Left colon (tissue), 2 donors: ENCODE measurements around the gene CSTPP1. TPM values are rescaled to one million over a fixed set of nuclear protein-coding genes. Genes with fewer than 3 reads are reported as not detected.
A peak's percentile ranks its signal among the peaks of the same experiment; 100 is the strongest.
"Not testable (repeated sequence)": the region's sequence is repeated elsewhere in the genome, so short reads cannot be mapped to it uniquely, and the experiment has no call there.

Experiments
- ATAC-seq: fragments of 200-7000 bp; cut with Tn5 transposase; one replicate; pipeline ENCODE4 v1.9.1; 2020; ENCODE audit warnings: mild to moderate bottlenecking, moderate library complexity
- DNase-seq, 2 donors: peaks; one replicate each; pipeline ENCODE4 v3.0.0-alpha.2; 2020
- intact Hi-C, 2 donors: fragments of 100-400 bp; cut with DNase I in 1 of 2; cut with micrococcal nuclease in 1 of 2; formaldehyde crosslinking; loops; one replicate each; pipeline versions ENCODE4 v1.11.2 to v1.14.0; 2022; cut with DNase I, micrococcal nuclease
- total RNA-seq, 2 donors: library from RNA; stranded (reverse); fragmentation: NEBNext Ultra II Directional; extraction: Animal tissue kit (Norgen Biotek cat#: 25700); gene quantifications; one replicate each; pipeline ENCODE4 v1.2.1, GENCODE V29; 2021
- donor health status: DM: no; HTN: no; CAD: no.
- donor health status: DM: yes; HTN: yes; CAD: no.

CSTPP1 gene
- total RNA-seq, 2 donors from 2014 or later, result 27.7 to 34.8 TPM

DNA sequence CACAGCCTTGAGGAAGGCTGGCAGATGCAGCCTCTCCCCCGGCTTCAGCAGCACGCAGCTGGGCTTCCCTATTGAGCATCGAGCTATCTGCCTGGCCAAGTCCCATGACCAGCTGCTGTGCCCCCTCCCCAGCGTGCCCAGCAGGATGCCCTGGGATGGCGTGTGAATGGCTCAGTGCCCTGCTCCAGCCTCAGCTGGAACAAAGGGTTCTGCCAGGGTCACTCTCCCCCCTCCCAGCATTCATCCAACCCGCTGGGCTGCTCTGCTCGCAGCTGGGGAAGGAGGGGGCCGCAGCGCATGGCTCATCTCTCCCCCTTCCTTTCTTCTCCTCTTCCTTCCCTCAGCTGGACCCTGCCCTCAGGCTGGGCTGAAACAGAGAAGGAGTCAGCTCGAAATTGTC lies 32.7 kb upstream of the CSTPP1 start:
- no peak for ATAC-seq
- no peak for DNase-seq
- intact Hi-C loops, result no loop called here

DNA sequence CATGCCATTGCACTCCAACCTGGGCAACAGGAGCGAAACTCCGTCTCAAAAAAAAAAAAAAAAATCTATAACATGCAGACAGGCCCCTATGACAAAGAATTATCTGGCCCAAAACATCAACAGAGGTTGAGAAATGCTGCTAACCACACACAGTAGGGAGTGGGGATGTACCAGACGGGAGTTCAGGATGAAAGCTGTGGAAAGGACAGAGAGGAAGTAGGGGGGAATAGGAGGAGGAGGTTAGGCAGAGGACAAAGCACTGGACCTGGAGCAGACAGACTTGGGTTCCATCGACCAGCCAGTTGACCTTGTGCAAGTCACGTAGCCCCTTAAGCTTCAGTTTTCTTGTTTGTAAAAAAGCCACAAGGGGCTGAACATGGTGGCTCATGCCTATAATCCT lies 30.8 kb upstream of the CSTPP1 start:
- intact Hi-C loops, result no loop called here
- DNase-seq, result no peak
- no peak for ATAC-seq

- ATAC-seq, result no peak
- no peak for DNase-seq
- intact Hi-C loops, result no loop called here
Measured at GRCh38 chr11:46906609-46907041, 29.9 kb upstream of the CSTPP1 start.

DNA sequence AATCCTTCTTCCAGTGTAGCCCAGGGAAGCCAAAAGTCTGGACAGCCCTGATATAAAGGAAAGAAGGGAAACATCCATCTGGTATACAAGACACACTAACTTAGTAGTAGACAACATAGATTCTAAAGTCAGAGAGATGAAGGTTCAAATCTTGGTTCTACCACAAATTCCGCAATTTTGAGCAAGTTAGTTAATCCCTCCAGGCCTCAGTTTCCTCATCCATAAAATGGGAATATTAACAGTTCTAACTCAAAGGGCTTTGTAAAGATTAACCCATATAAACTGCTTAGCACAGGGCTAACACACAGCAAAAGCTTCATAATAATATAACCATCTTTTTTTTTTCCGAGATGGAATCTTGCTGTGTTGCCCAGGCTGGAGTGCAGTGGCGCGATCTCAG lies 29.0 kb upstream of the CSTPP1 start:
- ATAC-seq (no peak), DNase-seq (no peak)
- intact Hi-C loops, result no loop called here

- intact Hi-C loops, result no loop called here
- DNase-seq, result peak in 1 of 2 donors; percentile 26
- ATAC-seq, result peak; percentile 66
Measured at GRCh38 chr11:46912526-46913150, 23.9 kb upstream of the CSTPP1 start.

DNA sequence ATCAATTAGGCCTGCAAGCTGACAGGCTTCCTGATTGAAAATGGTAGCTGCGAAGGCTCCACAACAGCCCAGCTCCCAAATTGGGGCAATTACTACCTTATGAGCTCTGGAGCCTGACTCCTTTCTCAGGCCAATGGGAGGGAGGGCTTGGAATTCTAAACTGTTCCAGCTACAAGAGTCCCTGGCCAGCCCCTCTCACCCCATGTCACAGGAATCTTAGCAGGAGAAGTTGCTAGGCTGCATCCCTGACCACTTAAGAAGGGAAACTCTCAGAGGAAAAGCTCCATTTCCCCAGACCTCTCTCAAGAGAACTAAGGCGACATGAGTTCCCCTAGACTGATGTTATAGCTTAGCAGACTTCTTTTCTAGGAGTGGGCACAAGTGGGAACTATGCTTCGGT lies 23.1 kb upstream of the CSTPP1 start:
- intact Hi-C loops, result no loop called here
- no peak for ATAC-seq

DNA sequence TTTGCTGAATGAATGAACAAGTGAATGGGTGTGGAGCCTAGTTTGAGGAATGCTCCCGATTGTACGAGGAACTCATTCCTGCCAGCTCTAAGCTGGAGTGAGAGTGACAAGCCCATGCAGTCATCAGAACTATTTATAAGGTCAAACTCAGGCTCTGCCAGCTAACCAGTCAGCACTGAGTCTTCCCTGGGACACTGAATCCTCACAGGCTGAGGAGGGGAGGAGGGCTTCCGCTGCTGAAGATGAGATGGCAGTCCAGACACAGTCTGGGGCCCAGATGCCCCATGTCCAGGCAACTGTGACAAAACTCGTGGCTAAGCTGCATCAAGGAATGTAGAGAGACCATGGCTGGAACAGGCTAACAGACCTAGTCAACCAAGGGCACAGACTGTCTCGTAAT lies 22.2 kb upstream of the CSTPP1 start:
- ATAC-seq (no peak), DNase-seq (no peak)
- intact Hi-C loops, result no loop called here

More for the DNA sequence above, 23.1 kb upstream of the CSTPP1 start:
- no peak for DNase-seq

GRCh38 chr11:46914910-46915309 lies 21.7 kb upstream of the CSTPP1 start:
- ATAC-seq, result no peak
- intact Hi-C loops, result no loop called here
- no peak for DNase-seq

GRCh38 chr11:46916286-46917108 lies 20.1 kb upstream of the CSTPP1 start:
- ATAC-seq, result peak; percentile 53
- peak; percentile 51 to 54 for DNase-seq
- intact Hi-C loops, result no loop called here

DNA sequence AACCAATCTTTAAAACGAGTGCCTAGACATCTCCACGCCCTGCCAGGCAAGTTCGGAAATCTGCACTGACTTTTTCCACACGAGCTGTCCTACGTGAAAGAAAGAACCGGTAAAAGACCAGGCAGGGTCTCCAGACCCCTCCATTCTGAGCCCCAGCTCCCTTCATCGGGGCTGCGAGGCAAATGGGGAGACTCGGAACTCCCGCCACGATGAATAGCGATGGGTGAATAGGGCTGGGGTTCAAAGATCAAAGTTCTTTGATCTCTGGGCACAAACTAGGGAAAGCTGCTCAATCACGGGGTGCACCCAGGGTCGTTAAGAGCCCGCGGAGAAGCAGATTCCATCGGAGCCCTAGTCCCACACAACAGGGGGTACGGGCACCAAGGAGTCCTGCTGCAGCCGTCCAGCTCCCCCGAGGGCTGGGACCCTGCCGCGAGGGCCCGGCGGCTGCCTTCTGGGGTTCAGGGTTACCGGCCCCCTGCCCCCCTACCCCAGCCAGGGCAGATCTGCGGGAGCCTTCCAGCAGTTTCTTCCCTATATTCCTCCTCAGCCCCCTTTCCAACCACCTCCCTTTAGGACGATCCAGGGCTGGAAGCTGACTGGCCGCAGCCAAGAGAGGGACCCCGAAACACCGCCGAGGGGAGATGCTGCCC lies 19.3 kb upstream of the CSTPP1 start:
- ATAC-seq (peak; percentile 39), DNase-seq (no peak)
- intact Hi-C loops, result no loop called here

DNA sequence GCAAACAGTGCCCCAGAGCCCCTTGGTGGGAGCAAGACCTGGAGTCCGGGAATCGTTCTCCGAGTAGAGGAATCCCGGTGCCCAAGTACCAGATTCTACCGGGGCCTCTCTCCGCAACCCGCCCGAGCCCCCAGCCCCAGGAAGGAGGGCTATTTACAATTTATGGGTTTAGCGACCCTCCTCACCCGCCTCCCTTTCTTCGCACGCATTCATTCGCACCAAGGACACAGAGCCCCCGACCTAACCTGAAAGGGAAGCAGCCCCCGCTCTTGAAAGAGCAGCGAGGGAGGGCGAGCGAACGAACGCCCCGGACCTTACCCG lies 18.8 kb upstream of the CSTPP1 start:
- ATAC-seq, result peak; percentile 3
- no peak for DNase-seq
- intact Hi-C loops, result no loop called here

DNA sequence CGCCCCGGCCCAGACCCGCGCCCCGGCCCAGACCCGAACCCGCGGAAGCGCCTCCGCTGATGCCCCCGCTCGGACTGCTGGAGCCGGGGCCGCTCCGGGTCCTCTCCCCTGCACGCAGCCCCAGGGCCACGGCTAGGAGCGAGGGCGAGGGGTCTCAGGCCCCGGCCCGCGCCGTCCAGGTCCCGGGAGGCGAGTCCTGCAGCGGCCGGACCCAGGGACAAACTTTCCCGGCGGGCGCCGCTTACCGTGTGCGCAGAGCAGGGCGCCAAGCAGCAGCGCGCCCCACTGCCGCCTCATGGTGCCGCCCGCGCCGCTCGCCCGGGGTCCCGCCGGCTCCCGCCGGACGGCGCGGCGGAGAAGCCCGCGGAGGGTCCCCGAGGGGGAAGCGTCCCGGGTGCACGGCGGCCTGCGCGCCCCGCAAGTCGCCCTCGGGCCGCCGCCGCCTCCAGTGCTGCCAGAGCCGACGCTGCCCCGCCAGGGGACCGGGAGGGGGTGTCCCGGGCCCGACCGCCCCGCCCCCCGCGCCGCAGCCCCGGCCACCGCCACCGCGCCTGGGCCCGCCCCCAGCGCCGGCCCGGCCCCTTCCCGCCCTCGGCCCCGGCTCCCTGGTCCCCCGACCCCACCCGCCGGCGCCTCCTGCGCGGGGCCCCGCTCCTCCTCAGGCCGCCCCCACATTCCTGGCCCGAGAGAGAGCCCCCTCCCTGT lies 18.3 kb upstream of the CSTPP1 start, which contains the start of gene LRP4:
Gene LRP4 (minus strand): TSS at position 468 of the 705 bp plus-strand sequence. CDS start 171 bp downstream, at position 297.
- ATAC-seq (peak; percentile 67), DNase-seq (peak; percentile 42 to 68)
- intact Hi-C loops, result no loop called here

- ATAC-seq (no peak), DNase-seq (no peak)
- intact Hi-C loops, result no loop called here
Measured at GRCh38 chr11:46918788-46919513, 17.6 kb upstream of the CSTPP1 start.

DNA sequence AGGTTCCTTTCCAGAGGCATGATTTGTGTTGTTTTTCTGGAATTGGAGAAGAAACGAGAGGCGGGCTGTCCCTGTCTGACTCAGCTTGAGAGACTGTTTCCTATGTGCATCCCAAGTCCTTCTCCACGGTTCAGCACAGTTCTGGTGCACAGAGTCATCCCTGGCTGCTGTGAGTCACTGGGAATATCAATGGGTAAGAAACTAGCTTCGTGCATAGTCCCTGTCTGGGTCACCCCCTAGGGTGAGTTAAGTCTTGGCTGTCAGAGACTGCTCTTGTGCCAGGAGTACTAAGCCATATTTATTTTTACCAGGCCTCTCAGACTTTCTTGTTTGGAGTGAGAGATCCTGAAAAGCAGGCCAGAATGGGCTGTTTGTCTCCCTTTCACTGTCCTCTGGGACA lies 15.8 kb upstream of the CSTPP1 start:
- DNase-seq (peak in 1 of 2 donors; percentile 47), ATAC-seq (no peak)
- intact Hi-C loops, result no loop called here

- intact Hi-C loops, DNase-seq, ATAC-seq: not testable (repeated sequence)
Measured at GRCh38 chr11:46927928-46928327, 8.6 kb upstream of the CSTPP1 start.

- peak; percentile 42 for ATAC-seq
- intact Hi-C loops, DNase-seq: not testable (repeated sequence)
Measured at GRCh38 chr11:46928701-46929100, 7.9 kb upstream of the CSTPP1 start.

DNA sequence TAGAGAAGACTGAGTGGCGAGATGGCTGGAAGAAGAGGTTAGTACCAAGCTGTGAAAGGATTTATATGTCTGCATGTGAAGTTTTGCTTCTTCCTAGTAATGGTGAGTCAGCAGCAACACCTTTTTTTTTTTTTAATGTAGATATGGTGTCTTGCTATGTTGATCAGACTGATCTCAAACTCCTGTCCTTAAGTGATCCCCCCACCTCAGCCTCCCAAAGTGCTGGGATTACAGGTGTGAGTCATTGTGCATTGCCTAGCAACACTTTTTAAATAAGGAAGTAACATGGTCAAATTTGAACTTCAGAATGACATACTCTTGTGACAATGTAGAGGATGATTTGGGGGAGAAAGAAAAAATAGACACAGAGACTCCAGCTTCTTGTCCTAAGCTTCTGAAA lies 6.5 kb upstream of the CSTPP1 start:
- intact Hi-C loops, result no loop called here
- peak; percentile 84 for ATAC-seq
- DNase-seq, result peak in 1 of 2 donors; percentile 58

- intact Hi-C loops, result no loop called here
- peak; percentile 56 to 79 for DNase-seq
- ATAC-seq, result peak; percentile 99
Measured at GRCh38 chr11:46942172-46942571, 5.6 kb downstream of the CSTPP1 start.
